ENCODE data around the gene CILP2.
A peak's percentile ranks its signal among the peaks of the same experiment; 100 is the strongest.

The CILP2 gene

DNA sequence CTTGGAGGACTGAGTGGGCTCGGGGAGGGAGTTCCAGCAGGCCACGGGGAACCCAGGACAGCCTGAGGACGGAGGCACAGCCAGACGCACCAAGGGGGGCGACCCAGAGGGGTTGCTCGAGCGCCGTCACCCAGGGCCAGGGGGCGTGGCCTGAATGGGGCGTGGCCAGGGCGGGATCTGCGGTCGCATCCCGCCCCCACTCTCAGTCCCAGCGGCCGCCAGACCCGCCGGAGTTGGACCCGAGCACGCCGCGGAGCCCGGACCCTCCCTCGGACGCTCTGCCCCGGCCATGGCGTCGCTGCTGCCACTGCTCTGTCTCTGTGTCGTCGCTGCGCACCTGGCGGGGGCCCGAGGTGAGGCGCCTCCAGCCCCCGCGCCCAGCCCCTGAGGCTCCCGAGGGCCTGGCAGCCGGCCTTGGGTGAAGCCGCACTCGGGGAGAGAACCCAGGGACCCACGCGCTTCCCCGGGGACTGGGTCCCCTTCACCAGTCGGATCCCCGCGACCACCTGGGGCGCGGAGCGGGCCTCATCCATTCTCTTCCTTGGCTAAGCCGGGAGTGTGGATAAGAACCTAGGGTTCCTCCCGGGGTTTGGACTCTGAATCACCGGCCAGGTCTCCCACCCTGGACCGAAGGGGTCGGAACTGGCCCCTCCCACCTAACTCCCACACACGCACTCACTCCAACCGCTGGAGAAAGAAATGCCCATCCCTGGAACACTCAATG lies at the start of gene CILP2:
TSS of gene CILP2 (plus strand) at position 205 of the 724 bp plus-strand sequence. CDS start at position 290, 85 bp downstream.
- DNase-seq, result no peak

DNA sequence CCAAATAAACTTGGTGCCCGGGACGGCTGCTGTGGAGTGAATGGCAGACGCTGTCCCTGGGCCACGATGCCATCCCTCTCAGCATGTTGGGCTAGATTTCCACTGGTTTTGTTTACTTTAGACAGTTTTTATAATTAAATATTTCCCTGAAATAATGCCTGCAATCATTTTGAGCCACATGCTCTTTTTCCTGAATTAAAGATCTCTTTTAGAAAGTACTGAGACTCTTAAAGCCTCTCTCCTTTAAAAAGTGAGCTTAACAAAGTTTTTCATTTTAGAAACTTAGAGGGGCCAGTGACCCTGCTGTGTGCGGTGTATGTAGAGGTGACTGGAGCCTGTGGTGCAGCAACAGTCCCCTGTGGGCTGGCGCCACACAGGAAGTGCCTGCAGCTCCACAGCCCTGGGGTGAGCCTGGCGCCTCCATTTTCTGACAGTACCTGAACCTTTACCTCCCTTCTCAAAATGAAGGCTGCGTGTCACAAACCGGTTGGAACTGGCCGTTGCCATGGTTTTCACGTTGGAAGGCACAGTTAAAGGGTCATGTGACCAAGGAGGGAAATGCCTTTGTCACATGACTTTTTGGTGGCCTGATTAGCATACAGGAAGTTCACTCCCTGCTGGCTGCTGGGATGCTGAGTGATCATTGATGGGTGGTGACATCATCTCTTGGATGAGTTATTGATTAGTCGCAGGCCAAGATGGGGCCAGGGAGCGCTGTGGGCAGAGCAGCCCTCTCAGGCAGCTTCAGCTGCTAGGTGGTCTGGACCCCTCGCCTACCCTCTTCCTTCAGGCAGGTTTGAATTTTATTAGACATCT lies 49.0 kb upstream of the CILP2 start:
- peak; percentile 59 to 62 for DNase-seq

DNA sequence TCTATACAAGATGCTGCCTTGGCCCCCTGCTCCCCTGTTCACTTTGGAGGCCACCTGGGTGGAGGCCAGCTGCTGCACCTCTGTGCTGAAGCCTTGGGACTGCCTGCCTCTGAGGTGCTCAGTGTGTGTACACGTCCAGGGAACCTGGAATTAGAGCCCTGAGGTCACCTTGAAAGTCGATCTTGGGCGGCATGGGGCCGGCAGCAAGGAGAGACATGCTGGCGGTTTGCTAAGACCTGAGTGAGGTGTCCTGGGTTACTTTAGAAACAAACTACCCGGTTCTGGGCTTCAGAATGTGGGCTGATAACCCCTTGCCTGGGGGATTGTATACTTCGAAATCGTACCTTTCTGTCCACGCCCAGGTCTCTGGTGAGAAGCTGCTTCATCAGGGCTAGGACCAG lies 48.3 kb upstream of the CILP2 start:
- DNase-seq, result no peak

- DNase-seq, result peak; percentile 46 to 50
Observed at GRCh38 chr19:19490214-19490968, 47.7 kb upstream of the CILP2 start.

DNA sequence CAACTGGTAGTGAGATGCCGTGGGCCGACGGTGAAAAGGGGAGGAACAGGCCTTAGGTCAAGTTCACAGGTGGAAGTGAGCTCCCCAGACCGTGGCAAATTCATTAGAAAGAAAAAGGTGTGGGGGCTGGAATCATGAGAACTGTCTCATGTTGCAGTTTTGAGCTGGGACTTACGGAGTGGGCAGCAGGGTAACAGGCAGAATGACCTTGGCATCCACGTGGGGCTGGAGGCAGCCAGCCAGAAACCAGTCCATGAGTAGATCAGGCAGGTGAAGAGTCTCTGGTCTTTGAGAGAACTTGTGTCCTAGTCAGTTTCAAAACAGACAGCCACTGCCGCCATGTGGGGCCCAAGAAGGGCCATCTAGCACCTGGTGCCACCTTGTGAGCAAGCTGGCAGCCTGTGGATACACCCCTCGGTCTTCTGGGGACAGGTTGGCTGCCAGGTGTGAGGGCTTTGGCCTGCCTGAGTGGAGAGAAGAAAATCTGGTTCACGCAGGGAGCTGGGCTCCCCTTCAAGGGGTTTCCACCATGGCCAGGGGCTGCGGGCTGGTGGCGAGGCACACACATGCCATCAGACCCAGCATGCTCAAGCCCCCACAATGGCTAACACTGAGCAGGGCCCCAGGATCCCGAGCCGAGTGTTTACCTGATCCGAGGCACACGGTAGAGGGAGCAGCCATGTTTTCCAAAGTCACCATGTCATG lies 46.6 kb upstream of the CILP2 start:
- DNase-seq, result no peak

DNA sequence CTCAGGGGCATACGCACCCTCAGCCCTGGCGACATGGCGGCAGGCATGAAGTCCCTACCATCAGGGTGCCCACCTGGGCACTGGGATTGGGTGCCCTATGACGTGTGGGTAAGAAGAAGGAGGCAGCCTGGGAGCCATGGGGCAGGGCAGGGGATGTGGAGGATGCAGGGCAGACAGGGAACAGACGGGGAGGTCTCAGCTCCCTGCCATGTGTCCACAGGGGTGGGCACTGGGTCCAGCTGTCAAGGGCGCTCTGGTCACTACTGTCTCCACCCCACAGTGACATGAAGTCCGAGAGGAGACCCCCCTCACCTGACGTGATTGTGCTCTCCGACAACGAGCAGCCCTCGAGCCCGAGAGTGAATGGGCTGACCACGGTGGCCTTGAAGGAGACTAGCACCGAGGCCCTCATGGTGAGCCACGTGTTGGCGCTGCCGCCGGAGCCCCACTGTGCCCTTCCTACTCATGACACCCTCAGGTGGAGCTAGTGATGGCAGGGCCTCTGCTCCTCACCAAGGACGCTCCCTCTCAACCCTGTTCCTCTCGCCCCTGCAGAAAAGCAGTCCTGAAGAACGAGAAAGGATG lies 45.9 kb upstream of the CILP2 start:
- no peak for DNase-seq

DNA sequence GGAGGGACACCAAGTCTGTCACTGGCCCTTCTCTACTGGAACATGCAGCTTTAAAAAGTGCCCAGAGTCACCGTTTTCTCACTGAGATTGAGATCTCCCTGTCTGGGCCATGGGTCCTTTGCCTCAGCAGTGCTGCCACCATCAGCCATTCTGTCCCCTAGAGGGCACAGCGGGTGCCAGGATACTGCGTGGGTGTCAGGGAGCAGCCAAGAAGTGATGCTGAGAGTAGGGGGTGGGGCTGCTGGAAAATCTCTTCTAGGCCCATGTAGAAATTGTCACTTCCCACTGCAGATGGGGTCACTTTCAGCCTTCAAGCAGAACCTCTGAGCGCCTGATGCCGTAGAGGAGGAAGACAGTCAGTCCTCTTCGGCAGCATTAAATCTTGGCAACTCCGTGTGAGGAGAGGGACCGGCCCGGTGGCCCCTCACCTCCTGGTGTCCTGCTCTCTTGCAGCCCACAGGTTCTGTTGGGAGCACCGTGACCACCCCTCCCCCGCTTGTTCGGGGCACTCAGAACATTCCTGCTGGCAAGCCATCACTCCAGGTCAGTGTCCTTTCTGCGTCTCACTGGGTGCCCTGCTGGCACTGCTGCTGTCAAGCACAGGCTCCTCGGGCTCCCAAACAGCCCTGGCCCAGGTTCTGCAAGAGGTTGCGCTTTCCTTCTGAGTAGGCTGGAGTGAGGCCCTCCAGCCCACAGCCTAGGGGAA lies 44.1 kb upstream of the CILP2 start:
- no peak for DNase-seq

- DNase-seq, result no peak
Observed at GRCh38 chr19:19495614-19496603, 42.2 kb upstream of the CILP2 start.

- no peak for DNase-seq
Observed at GRCh38 chr19:19498255-19498991, 39.6 kb upstream of the CILP2 start.

DNA sequence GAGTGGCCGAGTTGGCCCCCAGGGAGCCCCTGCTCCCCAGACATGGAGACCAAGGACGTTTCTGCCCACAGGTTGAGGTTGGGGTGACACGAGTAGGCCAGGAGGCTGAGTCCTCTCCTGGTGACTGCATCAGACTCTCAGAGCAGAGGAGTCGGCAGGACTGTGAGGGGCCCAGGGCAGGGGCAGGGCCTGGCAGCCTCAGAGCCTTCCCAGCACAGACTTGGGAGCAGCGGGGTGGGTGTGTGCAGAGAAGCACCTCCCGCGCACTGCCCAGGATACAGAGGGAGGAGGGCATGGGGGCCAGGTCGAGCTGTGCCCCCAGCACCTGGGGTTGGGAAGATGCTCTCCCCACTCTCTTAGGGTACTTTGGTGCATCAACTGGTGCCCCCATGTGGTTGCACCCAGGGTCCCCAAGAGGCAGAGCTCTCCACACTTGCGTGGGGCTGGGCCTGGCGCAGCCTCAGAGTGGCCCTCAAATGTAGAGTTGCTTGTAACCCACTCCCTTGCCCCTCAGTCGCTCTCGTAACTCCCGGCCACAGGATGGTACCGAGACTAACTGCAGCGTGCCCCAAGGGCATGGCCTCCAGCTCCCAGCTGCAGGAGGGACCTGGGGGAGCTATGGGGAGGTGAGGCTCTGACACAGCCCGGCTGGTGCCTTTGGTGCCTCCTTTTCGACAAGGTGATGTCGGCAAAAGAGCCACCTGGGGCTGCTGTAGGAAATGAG lies 38.6 kb upstream of the CILP2 start:
- DNase-seq, result no peak

DNA sequence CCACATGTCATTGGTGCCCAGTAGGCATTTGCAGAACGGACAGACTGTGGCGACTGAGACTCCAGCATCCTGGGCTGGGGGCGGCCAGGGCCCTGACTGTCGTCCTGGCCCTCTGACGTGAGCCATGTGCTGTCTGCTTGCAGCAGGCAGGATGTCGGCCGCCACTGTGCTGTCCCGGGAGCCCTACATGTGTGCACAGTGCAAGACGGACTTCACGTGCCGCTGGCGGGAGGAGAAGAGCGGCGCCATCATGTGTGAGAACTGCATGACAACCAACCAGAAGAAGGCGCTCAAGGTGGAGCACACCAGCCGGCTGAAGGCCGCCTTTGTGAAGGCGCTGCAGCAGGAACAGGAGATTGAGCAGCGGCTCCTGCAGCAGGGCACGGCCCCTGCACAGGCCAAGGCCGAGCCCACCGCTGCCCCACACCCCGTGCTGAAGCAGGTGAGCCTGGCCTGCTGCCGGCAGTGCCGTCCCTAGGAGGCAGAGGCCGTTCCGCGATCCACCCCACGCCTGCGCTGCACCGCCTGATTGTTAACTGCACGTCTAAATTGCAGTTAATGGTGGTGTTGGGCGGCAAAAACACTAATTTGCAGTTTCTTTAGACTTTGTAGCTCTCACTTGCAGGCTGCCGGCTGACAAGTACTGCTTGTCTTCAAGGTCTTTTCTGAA lies 37.0 kb upstream of the CILP2 start:
- no peak for DNase-seq

DNA sequence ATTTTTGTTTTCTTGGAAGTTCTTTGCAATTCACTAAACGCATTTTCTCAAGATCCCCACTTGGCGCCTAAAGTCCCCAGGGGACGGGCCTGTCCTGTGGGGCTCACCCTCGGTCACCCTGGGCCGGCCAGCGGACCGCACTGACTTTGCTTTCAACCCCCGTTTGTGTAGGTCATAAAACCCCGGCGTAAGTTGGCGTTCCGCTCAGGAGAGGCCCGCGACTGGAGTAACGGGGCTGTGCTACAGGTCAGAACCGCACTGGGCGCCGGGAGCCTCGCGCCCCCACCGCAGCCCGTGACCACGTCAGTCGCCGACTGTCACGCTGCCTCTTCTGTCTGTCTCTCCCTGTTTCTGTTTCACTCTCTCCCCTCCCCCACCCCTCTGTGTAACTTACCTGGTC lies 36.3 kb upstream of the CILP2 start:
- DNase-seq, result no peak

- no peak for DNase-seq
Observed at GRCh38 chr19:19502281-19502680, 35.8 kb upstream of the CILP2 start.

DNA sequence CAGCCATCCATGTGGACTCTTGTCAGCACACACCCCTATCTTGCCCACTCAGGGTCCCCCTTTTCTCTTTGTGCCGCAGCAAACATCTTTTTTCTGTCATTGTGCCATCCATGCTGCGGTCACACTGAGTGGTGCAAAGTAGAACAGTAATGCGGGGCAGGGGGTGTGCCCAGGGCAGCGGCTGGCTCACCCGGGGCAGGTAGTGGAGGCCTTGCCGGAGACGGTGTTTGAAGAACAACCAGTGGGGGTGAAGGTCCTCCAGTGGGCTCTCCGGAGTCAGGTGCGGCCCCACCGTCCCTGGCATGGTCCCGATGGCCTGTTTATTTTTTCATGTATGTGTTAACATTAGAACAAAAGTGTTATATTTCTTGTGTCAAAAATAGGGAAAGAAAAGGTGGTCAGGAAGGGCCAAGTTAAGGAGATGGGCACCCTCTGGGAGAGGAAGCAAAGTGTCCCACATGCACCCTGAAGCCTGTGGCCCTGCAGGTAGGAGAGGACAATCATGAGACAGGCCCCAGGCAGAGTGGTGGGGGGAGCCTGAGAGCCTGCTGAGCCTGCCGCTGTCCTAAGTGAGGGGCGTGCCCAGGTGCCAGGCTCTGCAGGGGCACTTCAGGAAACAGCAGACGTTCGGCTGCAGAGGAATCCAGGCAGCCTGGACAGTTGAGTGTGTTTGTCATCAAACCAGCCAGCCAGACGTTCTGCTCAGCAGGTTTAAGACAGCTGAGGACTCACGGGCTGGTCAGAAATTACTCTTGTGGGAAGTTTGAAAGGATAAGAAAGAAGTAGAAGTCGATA lies 35.1 kb upstream of the CILP2 start:
- no peak for DNase-seq

GRCh38 chr19:19504754-19505668 lies 33.1 kb upstream of the CILP2 start:
- DNase-seq, result no peak

- no peak for DNase-seq
Observed at GRCh38 chr19:19505669-19506326, 32.3 kb upstream of the CILP2 start.

All from bone marrow (tissue), 2 donors.